GM23338 (cell line): Measurements from ENCODE around the gene C5orf34. TPM values are rescaled to one million over a fixed set of nuclear protein-coding genes. Genes with fewer than 3 reads are reported as not detected.

Experiments used
- ATAC-seq: fragments of 200-7000 bp; cut with Tn5 transposase; 3 replicates; pipeline ENCODE4 v1.9.1; 2020
- DNase-seq: peaks from one replicate; pipeline ENCODE4 v3.0.0-alpha.2; 2015; ENCODE audit warnings: low spot score
- H2AFZ ChIP-seq: fragments of 200-600 bp; sonication (generic); 2 replicates; pipeline ENCODE4 v1.8.0; 2016; ENCODE audit warnings: antibody characterized with exemption, mild to moderate bottlenecking, moderate library complexity
- H3F3A ChIP-seq: fragments of 200-600 bp; sonication (generic); replicated peaks from 2 replicates; pipeline ENCODE4 v1.8.0; 2017; ENCODE audit warnings: antibody characterized with exemption, mixed run types, low read depth
- H3K27ac ChIP-seq: fragments of 200-600 bp; sonication (generic); 2 replicates; pipeline ENCODE4 v1.6.1; 2016; ENCODE audit warnings: low read depth
- H3K27me3 ChIP-seq: fragments of 200-600 bp; sonication (generic); 2 replicates; pipeline ENCODE4 v1.8.0; 2016; ENCODE audit warnings: mild to moderate bottlenecking, mixed run types, moderate library complexity; ENCODE audit not compliant: insufficient read depth
- H3K36me3 ChIP-seq: fragments of 200-600 bp; sonication (generic); 2 replicates; pipeline ENCODE4 v1.8.0; 2016; ENCODE audit warnings: mild to moderate bottlenecking; ENCODE audit not compliant: insufficient read depth
- H3K4me1 ChIP-seq: fragments of 200-600 bp; sonication (generic); 2 replicates; pipeline ENCODE4 v1.8.0; 2016; ENCODE audit warnings: mild to moderate bottlenecking, moderate library complexity; ENCODE audit not compliant: insufficient read depth
- H3K4me2 ChIP-seq: fragments of 200-600 bp; sonication (generic); 2 replicates; pipeline ENCODE4 v1.7.1; 2017; ENCODE audit warnings: mixed run types
- H3K4me3 ChIP-seq: fragments of 200-600 bp; sonication (generic); 2 replicates; pipeline ENCODE4 v1.6.1; 2016; ENCODE audit warnings: mixed run types
- H3K79me2 ChIP-seq: fragments of 200-600 bp; sonication (generic); replicated peaks from 2 replicates; pipeline ENCODE4 v1.8.0; 2017; ENCODE audit warnings: mild to moderate bottlenecking; ENCODE audit not compliant: insufficient read depth
- H3K9me2 ChIP-seq: fragments of 200-600 bp; sonication (generic); 2 replicates; pipeline ENCODE4 v1.8.0; 2017; ENCODE audit not compliant: insufficient read depth
- H4K20me1 ChIP-seq: fragments of 200-600 bp; sonication (generic); replicated peaks from 2 replicates; pipeline ENCODE4 v1.8.0; 2017; ENCODE audit warnings: mild to moderate bottlenecking; ENCODE audit not compliant: insufficient read depth
- H3K27ac Mint-ChIP-seq: 2 replicates; pipeline ENCODE4 v1.8.0; 2020; ENCODE audit warnings: inconsistent platforms, mild to moderate bottlenecking, moderate library complexity, mixed read lengths
- H3K27me3 Mint-ChIP-seq: 3 replicates; pipeline ENCODE4 v1.8.0; 2022; ENCODE audit warnings: low read depth, mild to moderate bottlenecking, moderate library complexity, mixed read lengths, inconsistent platforms; ENCODE audit not compliant: insufficient read depth, poor library complexity
- H3K36me3 Mint-ChIP-seq: 3 replicates; pipeline ENCODE4 v1.8.0; 2021; ENCODE audit warnings: low read depth, mild to moderate bottlenecking, inconsistent platforms, moderate library complexity, mixed read lengths
- H3K4me1 Mint-ChIP-seq: 3 replicates; pipeline ENCODE4 v1.8.0; 2020; ENCODE audit warnings: mild to moderate bottlenecking, inconsistent platforms, mixed read lengths
- H3K4me3 Mint-ChIP-seq: 3 replicates; pipeline ENCODE4 v1.8.0; 2021; ENCODE audit warnings: moderate library complexity, mild to moderate bottlenecking, inconsistent platforms, mixed read lengths
- H3K9me3 Mint-ChIP-seq: 3 replicates; pipeline ENCODE4 v1.8.0; 2020; ENCODE audit warnings: moderate library complexity, mild to moderate bottlenecking, inconsistent platforms, mixed read lengths
- CREB1 ChIP-seq: fragments of 250-450 bp; sonication (Bioruptor Pico); IDR thresholded peaks from 2 replicates; pipeline ENCODE4 v1.5.0; 2020; ENCODE audit warnings: low read depth, mild to moderate bottlenecking, moderate library complexity
- CTCF ChIP-seq, 2 experiments: fragments of 200-600 bp in 1 of 2; sonication (generic) in 1 of 2; conservative IDR thresholded peaks; 2 replicates each; pipeline versions ENCODE4 v1.5.1 to v1.6.1; 2016 to 2017; ENCODE audit warnings: antibody characterized with exemption in 2 of 2, low read depth in 2 of 2, mild to moderate bottlenecking in 2 of 2, moderate library complexity in 1 of 2
- JUNB ChIP-seq: IDR thresholded peaks from one replicate; pipeline ENCODE4 v1.6.1; 2016; ENCODE audit warnings: antibody characterized with exemption; ENCODE audit not compliant: unreplicated experiment
- NANOG ChIP-seq: IDR thresholded peaks from 2 replicates; pipeline ENCODE4 v1.6.1; 2016; ENCODE audit warnings: antibody characterized with exemption, borderline replicate concordance
- REST ChIP-seq: IDR thresholded peaks from one replicate; pipeline ENCODE4 v1.6.1; 2018; ENCODE audit warnings: antibody characterized with exemption; ENCODE audit not compliant: unreplicated experiment
- STAT1 ChIP-seq: IDR thresholded peaks from one replicate; pipeline ENCODE4 v1.6.1; 2016; ENCODE audit warnings: antibody characterized with exemption; ENCODE audit not compliant: unreplicated experiment
- ZNF331 ChIP-seq: fragments of 250-450 bp; sonication (Bioruptor Pico); IDR thresholded peaks from 2 replicates; pipeline ENCODE4 v1.5.0; 2020; ENCODE audit warnings: low read depth, mild to moderate bottlenecking, moderate library complexity
- ZNF462 ChIP-seq: fragments of 250-450 bp; sonication (Bioruptor Pico); IDR thresholded peaks from 2 replicates; pipeline ENCODE4 v1.5.0; 2020; ENCODE audit warnings: mild to moderate bottlenecking, moderate library complexity
- polyA plus RNA-seq: library from polyadenylated mRNA; unstranded; fragments of >200 nt; fragmentation: Nextera tagmentation; extraction: Ambion mirVana; gene quantifications from 2 replicates; pipeline ENCODE4 v1.2.1, GENCODE V29; 2016
- total RNA-seq: library from RNA; depleted of rRNA; stranded (reverse); fragments of >200 nt; shearing (Covaris generic); gene quantifications from 2 replicates; pipeline ENCODE4 v1.2.3, GENCODE V29; 2014

C5orf34 gene
- total and polyA plus RNA-seq, 2 experiments from 2014 or later: 12.2 to 15.3 TPM

- Histone ChIP-seq H4K20me1 (0 out of 2 replicates have a peak, but pooled peaks cover 6% of the 10 kb centered on the region), H2AFZ (no peak overlapping the region), H3F3A (no peaks in the 10 kb centered on the region), H3K4me1 (no peaks in the 10 kb centered on the region), H3K36me3 (peaks cover 55% of the 10 kb centered on the region; the same call in 1 of the 2 replicates), H3K79me2 (no peaks in the 10 kb centered on the region), H3K9me2 (no peaks in the 10 kb centered on the region), H3K4me2 (no peak overlapping the region), H3K4me3 (no peak overlapping the region), H3K27ac (no peak overlapping the region), H3K27me3 (no peaks in the 10 kb centered on the region)
- no peak overlapping the region for H3K27ac Mint-ChIP-seq
- H3K4me3 Mint-ChIP-seq: no peak overlapping the region
- no peak for ATAC-seq
- no peaks in the 10 kb centered on the region for H3K4me1 Mint-ChIP-seq
- H3K36me3 Mint-ChIP-seq: peaks cover 71% of the 10 kb centered on the region
- TF ChIP-seq CREB1 (CRISPR knock-in tag): no peak
- TF ChIP-seq STAT1: no peak
- TF ChIP-seq ZNF462: no peak
- no peak for DNase-seq
- no peaks in the 10 kb centered on the region for H3K27me3 Mint-ChIP-seq
- H3K9me3 Mint-ChIP-seq: no peaks in the 10 kb centered on the region
These were observed 18.7 kb upstream of the C5orf34 start for GRCh38 chr5:43533646-43534045.

GRCh38 chr5:43530648-43531047 is 15.7 kb upstream of the C5orf34 start:
- H3K27me3 ChIP-seq: no peaks in the 10 kb centered on the region
- H3K4me1 Mint-ChIP-seq: no peaks in the 10 kb centered on the region
- no peaks in the 10 kb centered on the region for H3K4me1 ChIP-seq
- DNase-seq (no peak), ATAC-seq (no peak)
- H3K36me3 Mint-ChIP-seq: peaks cover 72% of the 10 kb centered on the region
- H3K36me3 ChIP-seq: peaks cover 53% of the 10 kb centered on the region; the same call in 1 of the 2 replicates
- no peak overlapping the region for H3K27ac Mint-ChIP-seq
- no peaks in the 10 kb centered on the region for H3K79me2 ChIP-seq
- 0 out of 2 replicates have a peak, but pooled peaks cover 6% of the 10 kb centered on the region for H4K20me1 ChIP-seq
- no peaks in the 10 kb centered on the region for H3K27me3 Mint-ChIP-seq
- H3K4me3 Mint-ChIP-seq: no peak overlapping the region
- H3F3A ChIP-seq: no peaks in the 10 kb centered on the region
- no peaks in the 10 kb centered on the region for H3K9me3 Mint-ChIP-seq
- no peak overlapping the region for H2AFZ ChIP-seq
- no peak overlapping the region for H3K4me2 ChIP-seq
- no peak overlapping the region for H3K4me3 ChIP-seq
- no peaks in the 10 kb centered on the region for H3K9me2 ChIP-seq
- no peak overlapping the region for H3K27ac ChIP-seq
- TF ChIP-seq NANOG: no peak
- TF ChIP-seq REST: no peak
- TF ChIP-seq ZNF331 (CRISPR knock-in tag): no peak
- no peak for TF ChIP-seq CTCF (conservative IDR thresholded peaks at IDR 0.05; ENCODE audit: low read depth in 2 of 2)
- no peak for TF ChIP-seq JUNB
- no peak for TF ChIP-seq STAT1
